B cell (primary cell): Measurements from ENCODE around the gene MRPS21. TPM values are rescaled to one million over a fixed set of nuclear protein-coding genes. Genes with fewer than 3 reads are reported as not detected.

Experiments
- ATAC-seq: fragments of 200-7000 bp; cut with Tn5 transposase; one replicate; pipeline ENCODE4 v1.10.0; 2021; ENCODE audit warnings: low read depth, mild to moderate bottlenecking, moderate number of reproducible peaks, moderate library complexity
- CTCF ChIA-PET: fragments of 350-600 bp; sonication (Branson Sonifier 250); formaldehyde crosslinking; loops from one replicate; lab custom pipeline; 2021; ENCODE audit warnings: antibody characterized with exemption, inconsistent platforms; lab: Charles Lee
- POLR2A ChIA-PET: fragments of 350-600 bp; sonication (Branson Sonifier 250); formaldehyde crosslinking; loops from one replicate; lab custom pipeline; 2021; ENCODE audit warnings: antibody characterized with exemption; lab: Charles Lee
- DNase-seq: peaks from one replicate; pipeline ENCODE4 v3.0.0; 2013
- H2AFZ ChIP-seq: 2 replicates; pipeline ENCODE4 v1.6.1; 2012; ENCODE audit warnings: mild to moderate bottlenecking, low read depth, low read length; ENCODE audit not compliant: insufficient read depth, poor library complexity, severe bottlenecking
- H3K27ac ChIP-seq, 2 donors: 1 replicate in 1 of 2; 2 replicates in 1 of 2; pipeline ENCODE4 v1.5.1; 2012 to 2013; ENCODE audit warnings: low read length in 2 of 2, mild to moderate bottlenecking in 2 of 2, moderate library complexity in 1 of 2
- H3K27me3 ChIP-seq, 4 experiments: fragments of 200-600 bp in 1 of 4; sonication (generic) in 1 of 4; replicated peaks in 1 of 4; 1 replicate in 2 of 4; 2 replicates in 2 of 4; pipeline versions ENCODE4 v1.6.1 to v1.7.0; 2013 to 2016; ENCODE audit warnings: low read length in 3 of 4, mild to moderate bottlenecking in 2 of 4, mixed read lengths in 1 of 4, moderate library complexity in 1 of 4; ENCODE audit not compliant: insufficient read depth in 4 of 4, control insufficient read depth in 3 of 4; ENCODE audit errors: control extremely low read depth in 1 of 4
- H3K36me3 ChIP-seq, 2 experiments: replicated peaks in 1 of 2; 1 replicate in 1 of 2; 2 replicates in 1 of 2; pipeline versions ENCODE4 v1.6.1 to v1.7.1; 2013; ENCODE audit warnings: low read length in 1 of 2; ENCODE audit not compliant: insufficient read depth in 2 of 2, control insufficient read depth in 1 of 2; ENCODE audit errors: control extremely low read depth in 1 of 2, extremely low read depth in 1 of 2
- H3K4me1 ChIP-seq, 2 donors: fragments of 200-600 bp in 1 of 2; sonication (generic) in 1 of 2; 1 replicate in 1 of 2; 2 replicates in 1 of 2; pipeline versions ENCODE4 v1.5.1 to v1.6.1; 2013 to 2017; ENCODE audit warnings: low read length in 2 of 2; ENCODE audit not compliant: control insufficient read depth in 2 of 2, insufficient read depth in 2 of 2
- H3K4me2 ChIP-seq: replicated peaks from 2 replicates; pipeline ENCODE3; 2012; ENCODE audit warnings: mild to moderate bottlenecking, low read depth, low read length; ENCODE audit not compliant: poor library complexity, severe bottlenecking
- H3K4me3 ChIP-seq, 5 experiments: fragments of 200-600 bp in 1 of 5; sonication (generic) in 1 of 5; 1 replicate in 3 of 5; 2 replicates in 2 of 5; pipeline versions ENCODE4 v1.5.1 to v1.7.0; 2011 to 2016; ENCODE audit warnings: low read length in 4 of 5, mild to moderate bottlenecking in 4 of 5, low read depth in 2 of 5, control low read depth in 1 of 5, moderate library complexity in 1 of 5; ENCODE audit not compliant: insufficient read depth in 1 of 5; ENCODE audit errors: control extremely low read depth in 1 of 5, extremely low read depth in 1 of 5
- H3K79me2 ChIP-seq: fragments of 200-600 bp; sonication (generic); one replicate; pipeline ENCODE4 v1.6.0; 2016; ENCODE audit warnings: low read length; ENCODE audit not compliant: control insufficient read depth, insufficient read depth
- H3K9ac ChIP-seq: fragments of 200-600 bp; sonication (generic); 2 replicates; pipeline ENCODE4 v1.6.1; 2017; ENCODE audit warnings: mild to moderate bottlenecking, low read length, moderate library complexity
- H3K9me3 ChIP-seq, 3 donors: one replicate each; pipeline versions ENCODE4 v1.6.1 to v1.7.1; 2013; ENCODE audit warnings: low read length in 2 of 3; ENCODE audit not compliant: control insufficient read depth in 2 of 3, insufficient read depth in 1 of 3; ENCODE audit errors: control extremely low read depth in 1 of 3
- H4K20me1 ChIP-seq: 2 replicates; pipeline ENCODE4 v1.6.0; 2012; ENCODE audit warnings: mild to moderate bottlenecking, low read length; ENCODE audit not compliant: insufficient read depth, control insufficient read depth, poor library complexity, severe bottlenecking
- H3K27ac Mint-ChIP-seq: one replicate; pipeline ENCODE4 v1.8.0; 2021; ENCODE audit warnings: mixed read lengths
- H3K27me3 Mint-ChIP-seq: one replicate; pipeline ENCODE4 v1.8.0; 2021; ENCODE audit warnings: mixed read lengths
- H3K4me1 Mint-ChIP-seq: one replicate; pipeline ENCODE4 v1.8.0; 2021; ENCODE audit warnings: mixed read lengths
- H3K4me3 Mint-ChIP-seq: one replicate; pipeline ENCODE4 v1.8.0; 2021; ENCODE audit warnings: mixed read lengths
- H3K9me3 Mint-ChIP-seq: one replicate; pipeline ENCODE4 v1.8.0; 2022; ENCODE audit warnings: mixed read lengths; ENCODE audit not compliant: insufficient read depth
- EZH2 ChIP-seq: IDR thresholded peaks from 2 replicates; pipeline ENCODE4 v1.6.1; 2012; ENCODE audit warnings: borderline replicate concordance, low read depth, mild to moderate bottlenecking, moderate library complexity, low read length; ENCODE audit not compliant: insufficient read depth, poor library complexity, severe bottlenecking
- WGBS: methylation state at CpG from one replicate; pipeline ENCODE4 v1.1.5; 2013; ENCODE audit warnings: missing lambda C conversion rate; ENCODE audit not compliant: insufficient coverage; 5-methylcytosine and 5-hydroxymethylcytosine counted together
- intact Hi-C: fragments of 100-400 bp; cut with micrococcal nuclease; formaldehyde crosslinking; loops from one replicate; pipeline ENCODE4 v1.10.0; 2022
- polyA plus RNA-seq: library from polyadenylated mRNA; depleted of rRNA; stranded (reverse); fragments of >200 nt; gene quantifications from 2 replicates; pipeline ENCODE4 v1.2.3, GENCODE V29; 2012
- total RNA-seq, 2 donors: library from RNA; stranded (reverse); fragments of 120-200 nt in 1 of 2; gene quantifications; 1 replicate in 1 of 2; 2 replicates in 1 of 2; pipeline versions ENCODE4 v1.2.3 to v1.2.4, GENCODE V29; 2013 to 2022
- TF ChIP-seq, protein P1 (sequence below): fragments of 200-600 bp; IDR thresholded peaks from one replicate; pipeline ENCODE4 v1.8.0; 2022; ENCODE audit warnings: antibody characterized with exemption, mild to moderate bottlenecking

The MRPS21 gene
- total and polyA plus RNA-seq, 2 donors (not counting 1 experiment from before 2014, with no cell fraction given), result 50.1 to 60.4 TPM

DNA sequence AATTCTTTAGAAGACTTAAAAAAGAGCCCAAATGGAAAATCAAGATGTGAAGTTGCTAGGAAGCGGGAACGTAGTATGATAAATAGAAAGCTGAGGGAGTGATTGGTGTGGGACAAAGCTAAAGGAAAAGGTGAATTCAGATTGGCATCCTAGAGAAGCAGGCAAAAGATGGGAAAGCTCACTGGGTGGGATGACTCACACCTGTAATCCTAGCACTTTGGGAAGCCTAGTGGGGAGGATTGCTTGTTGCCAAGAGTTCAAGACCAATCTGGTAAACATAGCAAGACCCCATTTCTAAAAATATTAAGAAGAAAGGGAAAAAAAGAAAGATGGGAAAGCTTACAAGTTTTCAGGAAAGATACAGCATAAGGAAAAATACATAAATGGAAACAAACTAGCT is 1.8 kb downstream of the MRPS21 start:
- DNase-seq (no peak), ATAC-seq (no peak)
- TF ChIP-seq, protein P1, sequence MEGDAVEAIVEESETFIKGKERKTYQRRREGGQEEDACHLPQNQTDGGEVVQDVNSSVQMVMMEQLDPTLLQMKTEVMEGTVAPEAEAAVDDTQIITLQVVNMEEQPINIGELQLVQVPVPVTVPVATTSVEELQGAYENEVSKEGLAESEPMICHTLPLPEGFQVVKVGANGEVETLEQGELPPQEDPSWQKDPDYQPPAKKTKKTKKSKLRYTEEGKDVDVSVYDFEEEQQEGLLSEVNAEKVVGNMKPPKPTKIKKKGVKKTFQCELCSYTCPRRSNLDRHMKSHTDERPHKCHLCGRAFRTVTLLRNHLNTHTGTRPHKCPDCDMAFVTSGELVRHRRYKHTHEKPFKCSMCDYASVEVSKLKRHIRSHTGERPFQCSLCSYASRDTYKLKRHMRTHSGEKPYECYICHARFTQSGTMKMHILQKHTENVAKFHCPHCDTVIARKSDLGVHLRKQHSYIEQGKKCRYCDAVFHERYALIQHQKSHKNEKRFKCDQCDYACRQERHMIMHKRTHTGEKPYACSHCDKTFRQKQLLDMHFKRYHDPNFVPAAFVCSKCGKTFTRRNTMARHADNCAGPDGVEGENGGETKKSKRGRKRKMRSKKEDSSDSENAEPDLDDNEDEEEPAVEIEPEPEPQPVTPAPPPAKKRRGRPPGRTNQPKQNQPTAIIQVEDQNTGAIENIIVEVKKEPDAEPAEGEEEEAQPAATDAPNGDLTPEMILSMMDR, result no peak
- TF ChIP-seq EZH2, result no peak
- ChIA-PET POLR2A (interaction anchor here (0.7 kb wide), 1 partner anchor 222 kb away, joined by 3 read pairs; no protein-coding TSS in a partner anchor), CTCF (interaction anchor here (1.2 to 1.8 kb wide), 2 partner anchors 40 to 130 kb away, joined by 3 to 7 read pairs; no protein-coding TSS in a partner anchor)
- H3K27ac ChIP-seq, result no peak overlapping the region
- WGBS, result 100% methylated on average over 2 of the region's 2 CpGs
- no peak overlapping the region for H2AFZ ChIP-seq
- no peaks in the 10 kb centered on the region for H4K20me1 ChIP-seq
- peak overlapping the region; percentile 46 for H3K4me3 Mint-ChIP-seq
- no peaks in the 10 kb centered on the region for H3K27me3 Mint-ChIP-seq
- peaks cover 0 to 2% (median 0%) of the 10 kb centered on the region in 3 donors for H3K9me3 ChIP-seq
- H3K9me3 Mint-ChIP-seq, result no peaks in the 10 kb centered on the region
- H3K27me3 ChIP-seq, result no peaks in the 10 kb centered on the region
- H3K4me1 ChIP-seq, result peaks cover 13 to 18% of the 10 kb centered on the region in 2 donors
- peak overlapping the region; percentile 42 for H3K27ac Mint-ChIP-seq
- H3K4me2 ChIP-seq, result no peak overlapping the region
- H3K79me2 ChIP-seq, result peaks cover 18% of the 10 kb centered on the region
- H3K9ac ChIP-seq, result no peak overlapping the region
- intact Hi-C loops, result no loop called here
- H3K4me3 ChIP-seq, result no peak overlapping the region
- peaks cover 0 to 20% of the 10 kb centered on the region in 2 experiments for H3K36me3 ChIP-seq
- peaks cover 20% of the 10 kb centered on the region for H3K4me1 Mint-ChIP-seq

GRCh38 chr1:150299716-150300115 is 6.1 kb downstream of the MRPS21 start:
- CTCF ChIA-PET, result interaction anchor here (1.0 kb wide), 1 partner anchor 43 kb away, joined by 3 read pairs; no protein-coding TSS in a partner anchor
- POLR2A ChIA-PET, result interaction anchor here (0.6 kb wide), 1 partner anchor 1212 kb away, joined by 6 read pairs; the partner anchor contains the start of gene CGN
- H3K27ac Mint-ChIP-seq, result no peak overlapping the region

More at GRCh38 chr1:150299716-150300115, 6.1 kb downstream of the MRPS21 start:
- H3K27me3 ChIP-seq, result no peaks in the 10 kb centered on the region
- H3K9me3 Mint-ChIP-seq, result no peaks in the 10 kb centered on the region
- H3K4me1 ChIP-seq, result peaks cover 0 to under 1% of the 10 kb centered on the region in 2 donors
- H4K20me1 ChIP-seq, result no peaks in the 10 kb centered on the region
- H3K9me3 ChIP-seq, result no peaks in the 10 kb centered on the region
- H3K27me3 Mint-ChIP-seq, result no peaks in the 10 kb centered on the region
- WGBS, result 80% methylated on average over 1 of the region's 3 CpGs
- H3K4me2 ChIP-seq, result no peak overlapping the region
- DNase-seq, result no peak
- no peak for TF ChIP-seq EZH2
- TF ChIP-seq, protein P1, result no peak
- peaks cover 10% of the 10 kb centered on the region for H3K79me2 ChIP-seq
- peaks cover 6% of the 10 kb centered on the region for H3K4me1 Mint-ChIP-seq
- intact Hi-C loops, result no loop called here
- no peak overlapping the region for H2AFZ ChIP-seq
- peaks cover 7 to 41% of the 10 kb centered on the region in 2 experiments for H3K36me3 ChIP-seq
- no peak for ATAC-seq
- no peak overlapping the region for H3K4me3 ChIP-seq
- H3K9ac ChIP-seq, result no peak overlapping the region
- no peak overlapping the region for H3K4me3 Mint-ChIP-seq
- H3K27ac ChIP-seq, result no peak overlapping the region
